PFSK-1 (cell line): ENCODE results near the gene JMJD4.

Experiments used
- FOXP2 ChIP-seq: optimal IDR thresholded peaks from 2 replicates; pipeline ENCODE3; 2011; ENCODE audit warnings: borderline replicate concordance, control low read depth, inconsistent platforms; ENCODE audit not compliant: insufficient read depth; ENCODE audit errors: extremely low read length, extremely low read depth
- POLR2AphosphoS5 ChIP-seq: IDR thresholded peaks from 2 replicates; pipeline ENCODE4 v1.6.1; 2012; ENCODE audit warnings: low read depth, mild to moderate bottlenecking, control low read depth, low read length, moderate library complexity
- SIN3A ChIP-seq: IDR thresholded peaks from 2 replicates; pipeline ENCODE4 v1.6.1; 2012; ENCODE audit warnings: mild to moderate bottlenecking, low read length, moderate library complexity, borderline replicate concordance; ENCODE audit not compliant: insufficient read depth
- TAF1 ChIP-seq: IDR thresholded peaks from 2 replicates; pipeline ENCODE4 v1.6.1; 2012; ENCODE audit warnings: low read length, control low read depth, borderline replicate concordance; ENCODE audit not compliant: insufficient read depth
- TF ChIP-seq, protein P1 (sequence below), 2 experiments: IDR thresholded peaks; 2 replicates each; pipeline versions ENCODE4 v1.6.1 to v1.8.0; 2011 to 2012; ENCODE audit warnings: low read depth in 2 of 2, low read length in 2 of 2, control low read depth in 1 of 2, inconsistent platforms in 1 of 2, mild to moderate bottlenecking in 1 of 2, moderate library complexity in 1 of 2; ENCODE audit not compliant: insufficient read depth in 1 of 2

JMJD4 gene

GRCh38 chr1:227749916-227750710 is 15.0 kb upstream of the JMJD4 start:
- no peak for TF ChIP-seq POLR2AphosphoS5
- TF ChIP-seq FOXP2, result no peak
- no peak for TF ChIP-seq SIN3A
- TF ChIP-seq TAF1, result no peak
- TF ChIP-seq, protein P1, sequence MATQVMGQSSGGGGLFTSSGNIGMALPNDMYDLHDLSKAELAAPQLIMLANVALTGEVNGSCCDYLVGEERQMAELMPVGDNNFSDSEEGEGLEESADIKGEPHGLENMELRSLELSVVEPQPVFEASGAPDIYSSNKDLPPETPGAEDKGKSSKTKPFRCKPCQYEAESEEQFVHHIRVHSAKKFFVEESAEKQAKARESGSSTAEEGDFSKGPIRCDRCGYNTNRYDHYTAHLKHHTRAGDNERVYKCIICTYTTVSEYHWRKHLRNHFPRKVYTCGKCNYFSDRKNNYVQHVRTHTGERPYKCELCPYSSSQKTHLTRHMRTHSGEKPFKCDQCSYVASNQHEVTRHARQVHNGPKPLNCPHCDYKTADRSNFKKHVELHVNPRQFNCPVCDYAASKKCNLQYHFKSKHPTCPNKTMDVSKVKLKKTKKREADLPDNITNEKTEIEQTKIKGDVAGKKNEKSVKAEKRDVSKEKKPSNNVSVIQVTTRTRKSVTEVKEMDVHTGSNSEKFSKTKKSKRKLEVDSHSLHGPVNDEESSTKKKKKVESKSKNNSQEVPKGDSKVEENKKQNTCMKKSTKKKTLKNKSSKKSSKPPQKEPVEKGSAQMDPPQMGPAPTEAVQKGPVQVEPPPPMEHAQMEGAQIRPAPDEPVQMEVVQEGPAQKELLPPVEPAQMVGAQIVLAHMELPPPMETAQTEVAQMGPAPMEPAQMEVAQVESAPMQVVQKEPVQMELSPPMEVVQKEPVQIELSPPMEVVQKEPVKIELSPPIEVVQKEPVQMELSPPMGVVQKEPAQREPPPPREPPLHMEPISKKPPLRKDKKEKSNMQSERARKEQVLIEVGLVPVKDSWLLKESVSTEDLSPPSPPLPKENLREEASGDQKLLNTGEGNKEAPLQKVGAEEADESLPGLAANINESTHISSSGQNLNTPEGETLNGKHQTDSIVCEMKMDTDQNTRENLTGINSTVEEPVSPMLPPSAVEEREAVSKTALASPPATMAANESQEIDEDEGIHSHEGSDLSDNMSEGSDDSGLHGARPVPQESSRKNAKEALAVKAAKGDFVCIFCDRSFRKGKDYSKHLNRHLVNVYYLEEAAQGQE (IDR thresholded peaks at IDR 0.05; ENCODE audit: insufficient read depth in 1 of 2, low read depth in 2 of 2, low read length in 2 of 2), result no peak

- TF ChIP-seq, protein P1 (IDR thresholded peaks at IDR 0.05; ENCODE audit: insufficient read depth in 1 of 2, low read depth in 2 of 2, low read length in 2 of 2), result no peak
- TF ChIP-seq SIN3A (no peak), POLR2AphosphoS5 (no peak), FOXP2 (no peak), TAF1 (no peak)
Observed at GRCh38 chr1:227749225-227749624, 14.1 kb upstream of the JMJD4 start.

GRCh38 chr1:227748496-227749182 is 13.5 kb upstream of the JMJD4 start:
- TF ChIP-seq FOXP2, result no peak

DNA sequence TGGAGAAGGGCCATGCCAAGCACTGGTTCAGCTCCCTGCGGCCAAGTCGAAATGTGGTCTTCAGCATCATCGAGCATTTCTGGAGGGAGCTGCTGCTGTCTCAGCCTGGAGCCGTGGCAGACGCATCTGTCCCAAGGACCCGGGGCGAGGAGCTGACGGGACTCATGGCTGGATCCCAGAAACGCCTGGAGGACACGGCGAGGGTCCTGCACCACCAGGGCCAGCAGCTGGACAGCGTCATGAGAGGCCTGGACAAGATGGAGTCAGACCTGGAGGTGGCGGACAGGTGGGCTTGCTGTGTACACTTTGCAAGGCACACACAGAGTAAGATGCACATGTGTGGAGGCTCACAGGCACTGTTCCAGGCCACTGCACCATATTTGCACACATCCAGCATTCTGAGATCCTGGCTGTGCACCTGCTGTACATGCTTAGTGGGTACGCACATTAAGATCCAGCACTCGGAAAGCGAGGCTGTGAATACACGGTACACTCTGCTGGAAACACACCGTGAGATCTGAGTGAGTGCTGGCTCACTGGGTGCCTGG is 12.9 kb upstream of the JMJD4 start:
- TF ChIP-seq, protein P1 (IDR thresholded peaks at IDR 0.05; ENCODE audit: insufficient read depth in 1 of 2, low read depth in 2 of 2, low read length in 2 of 2), result no peak
- TF ChIP-seq SIN3A (no peak), FOXP2 (no peak), POLR2AphosphoS5 (no peak), TAF1 (no peak)

DNA sequence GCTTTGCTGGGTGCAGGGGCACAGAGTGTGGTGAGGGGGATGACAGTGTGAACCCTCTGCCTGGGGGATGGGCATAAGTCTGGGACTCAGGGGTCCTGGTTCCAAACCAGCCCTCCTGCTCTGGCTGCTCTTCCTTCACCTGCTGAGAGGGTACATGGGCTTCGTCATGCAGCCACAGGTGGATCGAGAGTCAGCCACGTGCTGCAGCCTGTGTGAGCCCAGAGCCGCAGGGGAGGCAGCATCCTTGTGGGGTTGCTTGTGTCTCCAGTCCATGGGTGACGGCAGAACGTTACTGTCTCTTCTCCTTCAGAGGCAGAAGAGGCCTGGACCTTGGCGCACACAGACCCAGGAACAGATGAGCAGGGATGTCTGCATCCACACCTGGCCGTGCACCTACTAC is 12.3 kb upstream of the JMJD4 start:
- TF ChIP-seq FOXP2, result no peak
- TF ChIP-seq TAF1, result no peak
- TF ChIP-seq, protein P1 (IDR thresholded peaks at IDR 0.05; ENCODE audit: insufficient read depth in 1 of 2, low read depth in 2 of 2, low read length in 2 of 2), result no peak
- TF ChIP-seq POLR2AphosphoS5, result no peak
- no peak for TF ChIP-seq SIN3A
